GM12872 (cell line): Measurements from ENCODE around the gene KLF13.

Experiments used
- TF ChIP-seq, protein P1 (sequence below): IDR thresholded peaks from 3 replicates; pipeline ENCODE4 v1.5.1; 2011; ENCODE audit warnings: low read depth, mild to moderate bottlenecking, low read length, moderate library complexity; ENCODE audit not compliant: insufficient read depth

Gene KLF13

GRCh38 chr15:31361764-31362515 lies 35.3 kb downstream of the KLF13 start:
- TF ChIP-seq, protein P1, sequence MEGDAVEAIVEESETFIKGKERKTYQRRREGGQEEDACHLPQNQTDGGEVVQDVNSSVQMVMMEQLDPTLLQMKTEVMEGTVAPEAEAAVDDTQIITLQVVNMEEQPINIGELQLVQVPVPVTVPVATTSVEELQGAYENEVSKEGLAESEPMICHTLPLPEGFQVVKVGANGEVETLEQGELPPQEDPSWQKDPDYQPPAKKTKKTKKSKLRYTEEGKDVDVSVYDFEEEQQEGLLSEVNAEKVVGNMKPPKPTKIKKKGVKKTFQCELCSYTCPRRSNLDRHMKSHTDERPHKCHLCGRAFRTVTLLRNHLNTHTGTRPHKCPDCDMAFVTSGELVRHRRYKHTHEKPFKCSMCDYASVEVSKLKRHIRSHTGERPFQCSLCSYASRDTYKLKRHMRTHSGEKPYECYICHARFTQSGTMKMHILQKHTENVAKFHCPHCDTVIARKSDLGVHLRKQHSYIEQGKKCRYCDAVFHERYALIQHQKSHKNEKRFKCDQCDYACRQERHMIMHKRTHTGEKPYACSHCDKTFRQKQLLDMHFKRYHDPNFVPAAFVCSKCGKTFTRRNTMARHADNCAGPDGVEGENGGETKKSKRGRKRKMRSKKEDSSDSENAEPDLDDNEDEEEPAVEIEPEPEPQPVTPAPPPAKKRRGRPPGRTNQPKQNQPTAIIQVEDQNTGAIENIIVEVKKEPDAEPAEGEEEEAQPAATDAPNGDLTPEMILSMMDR, result 0 out of 3 replicates have a peak, but pooled peaks have one; percentile 6

GRCh38 chr15:31362886-31363285 lies 36.3 kb downstream of the KLF13 start:
- TF ChIP-seq, protein P1, result no peak

GRCh38 chr15:31364301-31365031 lies 37.8 kb downstream of the KLF13 start:
- TF ChIP-seq, protein P1, result no peak

GRCh38 chr15:31365032-31365654 lies 38.5 kb downstream of the KLF13 start:
- TF ChIP-seq, protein P1, result no peak

DNA sequence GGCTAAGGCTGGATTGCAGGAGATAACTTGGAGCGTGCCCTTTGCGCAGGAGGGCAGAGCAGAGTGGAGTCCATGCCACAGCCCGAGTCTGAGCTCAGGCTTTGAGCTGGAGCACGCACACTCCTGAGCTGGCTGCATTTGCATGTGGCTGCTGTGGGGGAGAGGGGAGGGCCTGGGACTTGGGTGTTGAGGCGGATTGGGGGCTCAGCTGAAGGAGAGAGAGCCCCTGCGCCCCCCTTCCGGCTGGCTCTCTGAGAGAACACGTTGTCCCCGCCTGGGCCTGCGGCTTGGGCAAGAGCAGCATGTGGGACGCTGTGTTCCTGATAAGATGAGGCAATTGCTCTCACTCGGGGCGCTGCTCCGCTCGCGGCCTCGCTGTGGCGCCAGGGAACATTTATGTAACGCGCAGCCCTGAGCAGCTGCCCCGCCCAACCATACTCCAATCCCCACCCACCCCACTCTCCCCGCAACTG lies 39.1 kb downstream of the KLF13 start:
- TF ChIP-seq, protein P1, result peak; percentile 62

DNA sequence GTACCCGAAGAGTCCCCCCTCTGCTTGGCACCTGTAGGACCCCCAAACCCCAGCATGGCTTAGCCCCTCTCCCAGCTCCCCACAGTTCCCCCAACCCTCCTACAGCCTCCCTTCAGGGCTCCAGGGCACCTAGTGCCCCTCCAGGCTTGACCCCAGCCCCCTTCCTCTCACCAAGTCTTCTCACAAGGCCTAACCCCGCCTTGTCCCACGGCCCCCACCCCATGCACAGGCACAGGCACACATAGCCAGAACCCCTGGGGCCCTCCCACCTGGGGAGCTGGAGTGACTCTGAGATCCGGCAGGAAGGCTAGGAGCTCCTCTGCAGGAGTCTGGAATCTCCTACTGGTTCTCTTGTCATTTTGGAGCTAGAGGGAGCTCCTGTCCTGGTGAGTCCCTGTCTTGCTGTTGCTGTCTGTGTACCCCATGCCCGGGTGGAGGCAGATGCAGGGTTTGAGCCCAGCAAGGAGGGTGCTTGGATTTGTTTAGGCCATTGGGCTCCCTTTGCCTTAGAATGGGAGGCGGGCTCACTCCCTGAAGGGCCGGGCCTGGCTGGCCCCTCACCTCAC lies 39.6 kb downstream of the KLF13 start:
- TF ChIP-seq, protein P1, result no peak

DNA sequence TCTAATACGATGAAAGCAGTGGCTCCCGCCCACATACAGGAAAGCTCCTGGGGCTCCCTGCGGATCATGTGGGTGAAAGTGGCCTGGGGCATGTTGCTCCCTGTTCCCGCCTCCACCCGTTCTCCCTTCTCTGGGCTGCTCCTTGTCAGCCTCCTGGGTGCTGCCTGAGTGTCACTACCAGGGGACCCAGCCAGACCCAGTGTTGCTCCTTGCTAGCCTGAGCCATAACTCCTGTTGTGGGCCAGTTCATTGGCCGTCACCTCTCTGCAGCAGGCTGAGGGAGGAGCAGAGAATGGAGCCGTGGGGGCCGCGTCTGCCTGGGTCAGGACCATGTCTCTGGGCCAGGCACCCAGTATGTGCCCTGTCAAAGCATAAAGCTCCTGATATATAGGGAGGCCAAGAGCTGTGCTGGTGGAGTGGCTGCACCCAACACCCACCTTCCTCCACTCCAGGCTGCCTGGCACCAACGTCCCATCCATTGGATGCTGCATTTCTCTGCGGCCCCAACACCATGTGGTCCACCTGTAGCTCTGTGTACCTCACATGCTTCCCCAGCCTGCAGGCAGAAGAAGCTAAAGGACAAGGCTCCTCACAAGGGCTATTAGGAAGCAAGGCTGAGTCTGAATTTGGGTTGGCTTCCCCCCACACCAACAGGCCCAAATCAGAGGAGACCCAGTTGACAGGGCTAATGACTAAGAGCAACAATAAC lies 40.5 kb downstream of the KLF13 start:
- TF ChIP-seq, protein P1, result no peak
